ENCODE data around the gene NAP1L4.
"Not testable (repeated sequence)": the region's sequence is repeated elsewhere in the genome, so short reads cannot be mapped to it uniquely, and the experiment has no call there.

Gene NAP1L4

DNA sequence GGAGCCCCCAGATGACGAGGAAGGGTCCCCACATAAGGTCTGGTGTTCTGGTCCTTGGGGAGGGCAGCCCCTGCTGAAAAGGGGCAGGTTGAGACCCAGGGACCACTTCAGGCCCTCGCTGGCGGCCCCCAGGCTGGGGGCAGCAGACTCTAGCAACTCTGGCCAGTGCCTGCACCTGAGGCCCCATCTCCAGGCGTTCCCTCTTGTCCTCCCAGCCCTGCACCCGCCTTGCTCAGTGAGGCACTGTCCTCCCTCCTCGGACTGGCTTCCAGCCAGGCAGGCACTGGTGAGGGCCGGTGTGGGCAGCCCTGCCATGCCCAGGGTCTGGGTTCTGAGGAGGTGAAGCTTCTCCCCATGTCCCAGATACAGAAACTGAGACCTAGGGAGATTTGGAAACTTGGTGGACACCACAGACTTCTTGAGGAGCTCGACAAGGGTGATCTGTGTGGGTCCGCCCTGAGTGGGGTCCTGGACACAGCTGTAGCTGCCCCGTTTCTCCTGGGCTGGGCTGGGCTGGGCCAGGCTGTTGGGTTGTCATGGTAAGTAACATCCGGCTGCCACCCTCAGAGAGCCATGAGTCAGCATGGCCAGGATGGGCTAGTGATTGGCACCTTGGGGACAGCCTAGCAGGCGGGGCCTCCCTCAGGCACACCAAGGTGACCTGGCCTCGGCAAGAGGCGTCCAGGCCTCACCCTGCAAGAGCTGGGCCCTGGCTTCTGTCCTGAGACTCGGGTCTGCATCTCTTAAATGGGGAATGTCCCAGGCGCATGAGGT is 51.8 kb downstream of the NAP1L4 start:
- DNase-seq (ENCODE audit: low read depth in 3 of 3, low spot score in 1 of 3), result no peak

DNA sequence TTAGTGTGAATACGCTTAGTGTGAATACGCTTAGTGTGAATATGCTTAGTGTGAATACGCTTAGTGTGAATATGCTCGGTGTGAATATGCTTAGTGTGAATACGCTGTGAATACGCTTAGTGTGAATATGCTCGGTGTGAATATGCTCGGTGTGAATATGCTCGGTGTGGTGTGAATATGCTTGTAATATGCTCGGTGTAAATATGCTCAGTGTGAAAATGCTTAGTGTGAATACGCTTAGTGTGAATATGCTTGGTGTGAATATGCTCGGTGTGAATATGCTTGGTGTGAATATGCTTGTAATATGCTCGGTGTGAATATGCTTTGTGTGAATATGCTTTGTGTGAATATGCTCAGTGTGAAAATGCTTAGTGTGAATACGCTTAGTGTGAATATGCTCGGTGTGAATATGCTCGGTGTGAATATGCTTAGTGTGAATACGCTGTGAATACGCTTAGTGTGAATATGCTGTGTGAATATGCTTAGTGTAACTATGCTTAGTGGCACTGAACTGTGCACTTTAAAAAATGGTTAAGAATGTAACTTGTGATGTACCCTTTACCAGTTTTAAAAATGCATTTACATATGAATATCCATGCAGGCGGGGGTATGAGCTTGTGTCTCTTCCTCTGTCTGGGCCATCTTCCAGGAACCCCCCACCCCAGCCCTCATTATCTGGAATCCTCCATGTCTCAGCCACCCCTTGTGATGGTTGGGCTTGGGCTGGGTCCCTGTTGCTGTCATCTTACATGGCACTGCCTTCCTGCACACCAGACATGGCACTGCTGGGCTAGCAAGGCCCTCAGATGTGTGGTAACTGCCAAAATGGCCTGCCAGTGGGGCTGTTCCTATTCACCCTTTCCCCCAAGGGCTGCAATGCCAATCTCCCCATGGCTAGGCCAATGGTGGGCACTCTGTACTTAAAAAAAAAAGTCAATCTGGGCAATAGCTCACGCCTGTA is 53.4 kb downstream of the NAP1L4 start:
- not testable (repeated sequence) for DNase-seq (ENCODE audit: low read depth in 3 of 3, low spot score in 1 of 3)

GRCh38 chr11:2937641-2938457 is 54.3 kb downstream of the NAP1L4 start:
- DNase-seq (ENCODE audit: low read depth in 3 of 3, low spot score in 1 of 3), result not testable (repeated sequence)

DNA sequence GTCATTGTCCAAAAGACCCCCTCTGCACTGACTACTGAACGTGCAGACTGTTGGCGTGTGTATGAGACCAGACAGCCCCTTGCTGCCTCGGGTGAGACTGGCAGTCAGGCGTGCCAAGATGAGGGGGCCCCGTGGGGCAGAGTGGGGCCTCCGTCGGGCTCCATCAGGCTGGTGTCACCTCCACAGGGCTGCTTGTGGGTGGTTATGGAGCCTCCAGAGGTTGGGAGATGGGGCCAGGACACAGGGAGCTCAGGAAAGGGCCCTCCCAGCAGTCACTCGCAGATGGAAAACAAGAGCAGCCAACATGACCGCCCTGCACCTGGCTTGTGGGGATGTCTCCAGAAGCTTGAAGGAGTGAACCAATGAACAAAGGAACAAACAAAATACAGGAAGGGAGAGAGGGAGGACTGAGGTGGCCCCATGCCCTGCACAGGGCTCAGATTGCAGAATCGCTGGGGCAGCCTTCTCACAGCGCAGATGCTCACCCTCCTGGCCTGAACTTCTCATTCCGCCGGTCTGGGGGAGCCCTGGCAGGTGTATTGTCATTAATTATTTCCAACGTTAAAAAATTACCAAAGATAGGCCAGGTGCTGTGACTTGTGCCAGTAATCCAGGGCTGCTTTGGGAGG is 57.4 kb downstream of the NAP1L4 start:
- DNase-seq (ENCODE audit: low read depth in 3 of 3, low spot score in 1 of 3), result no peak

GRCh38 chr11:2934021-2934550 is 58.0 kb downstream of the NAP1L4 start:
- no peak for DNase-seq (ENCODE audit: low read depth in 3 of 3, low spot score in 1 of 3)

- no peak for DNase-seq (ENCODE audit: low read depth in 3 of 3, low spot score in 1 of 3)
Measured at GRCh38 chr11:2933375-2934020, 58.6 kb downstream of the NAP1L4 start.

DNA sequence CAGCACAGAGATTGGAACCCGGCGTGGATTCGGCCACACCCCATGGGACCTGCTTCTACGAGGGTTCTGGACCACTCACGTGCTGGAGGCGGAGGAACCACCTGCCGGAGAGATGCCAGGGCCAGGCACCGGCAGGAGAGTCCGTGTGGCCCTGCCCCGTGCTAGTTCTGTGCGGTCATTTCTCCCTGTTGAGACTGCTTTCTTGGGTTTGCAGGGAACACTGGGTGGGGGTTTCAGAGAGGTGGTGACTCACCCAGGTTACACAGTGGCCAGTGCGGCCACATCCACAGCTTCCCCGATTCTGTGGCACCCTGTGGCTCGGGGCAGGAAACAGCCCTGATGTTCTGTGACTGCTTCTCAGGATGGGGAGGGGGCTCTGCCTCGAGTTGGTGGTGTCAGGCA is 59.3 kb downstream of the NAP1L4 start:
- DNase-seq (ENCODE audit: low read depth in 3 of 3, low spot score in 1 of 3), result no peak

- DNase-seq (ENCODE audit: low read depth in 3 of 3, low spot score in 1 of 3), result no peak
Measured at GRCh38 chr11:2931771-2932738, 60.1 kb downstream of the NAP1L4 start.

GRCh38 chr11:2931420-2931746 is 60.7 kb downstream of the NAP1L4 start:
- no peak for DNase-seq (ENCODE audit: low read depth in 3 of 3, low spot score in 1 of 3)

GRCh38 chr11:2930704-2931419 is 61.3 kb downstream of the NAP1L4 start:
- no peak for DNase-seq (ENCODE audit: low read depth in 3 of 3, low spot score in 1 of 3)

DNA sequence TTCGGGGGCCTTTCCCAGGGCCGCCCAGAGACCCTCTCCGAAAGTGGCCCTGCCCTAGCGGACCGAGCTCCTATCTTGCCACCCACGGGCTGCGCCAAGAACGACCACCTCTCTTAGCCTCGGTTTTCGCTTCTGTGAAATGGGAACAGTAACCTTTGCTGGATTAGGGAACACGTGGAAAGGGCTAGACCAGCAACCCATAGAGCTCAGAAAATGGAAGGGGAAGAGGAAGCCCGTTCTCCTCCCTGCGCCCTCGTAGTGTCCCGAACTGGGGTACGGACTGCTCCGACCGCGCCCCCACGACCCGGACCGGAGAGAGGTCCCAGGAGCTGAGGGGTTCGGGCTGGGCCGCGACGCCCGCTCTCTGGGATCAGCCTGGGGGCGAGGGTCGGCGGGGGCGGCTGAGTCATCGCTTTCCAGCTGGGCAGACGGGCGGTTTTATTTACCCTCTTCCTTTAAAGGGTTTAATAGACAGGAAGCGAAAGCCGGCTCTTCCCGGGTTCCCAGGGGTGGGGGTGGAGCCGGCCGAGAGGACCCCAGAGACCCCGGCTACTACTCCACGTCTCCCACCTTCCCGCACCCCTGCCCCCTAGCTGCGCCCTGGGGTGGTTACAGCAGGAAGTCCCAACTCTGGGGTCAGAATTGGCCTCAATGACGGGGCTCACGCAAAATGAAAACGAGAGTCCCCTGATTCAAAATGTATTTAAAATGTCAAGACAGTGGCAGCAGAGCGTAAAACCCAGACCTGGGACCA is 62.0 kb downstream of the NAP1L4 start:
- no peak for DNase-seq (ENCODE audit: low read depth in 3 of 3, low spot score in 1 of 3)

- DNase-seq (ENCODE audit: low read depth in 3 of 3, low spot score in 1 of 3), result no peak
Measured at GRCh38 chr11:2929531-2929949, 62.6 kb downstream of the NAP1L4 start.

GRCh38 chr11:2928605-2929530 is 63.3 kb downstream of the NAP1L4 start, which contains the start of gene PHLDA2:
Gene PHLDA2 (minus strand): TSS chr11:2929420. CDS start chr11:2929364, 56 bp downstream.
- no peak for DNase-seq (ENCODE audit: low read depth in 3 of 3, low spot score in 1 of 3)

DNA sequence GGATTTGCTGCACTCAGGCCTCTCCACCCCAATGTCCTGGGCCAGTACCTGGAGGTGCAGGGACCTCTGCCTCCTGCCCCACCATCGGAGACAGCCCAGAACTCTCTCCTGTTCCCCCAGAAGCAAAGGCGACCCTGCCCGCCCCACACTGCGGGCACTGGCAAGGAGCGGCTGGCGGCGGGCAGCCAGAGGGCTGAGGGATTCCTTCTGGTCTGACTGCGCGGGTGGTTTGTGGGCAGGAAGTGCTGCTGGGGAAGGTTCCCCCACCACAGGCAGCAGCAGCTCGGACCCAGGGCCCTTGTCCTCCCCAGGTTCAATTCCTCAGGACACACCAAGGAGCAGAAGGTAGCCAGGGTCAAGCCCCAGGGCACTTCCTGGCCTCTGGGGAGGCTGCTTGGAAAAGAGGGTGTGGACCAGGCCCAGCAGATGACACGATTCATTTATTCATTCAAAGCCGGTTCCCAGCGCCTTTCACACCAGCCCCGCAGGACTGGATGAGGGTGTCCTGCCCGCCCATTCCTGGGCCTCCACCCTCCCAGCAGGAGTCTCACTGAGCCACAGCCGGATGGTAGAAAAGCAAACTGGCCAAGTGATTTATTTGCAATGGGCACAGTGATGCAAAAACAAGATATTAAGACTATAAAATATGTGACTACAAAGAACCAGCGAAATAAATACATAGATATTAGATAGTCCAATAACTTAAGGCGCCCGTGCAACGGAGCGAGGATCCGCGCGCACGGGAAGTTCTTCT is 64.1 kb downstream of the NAP1L4 start:
- no peak for DNase-seq (ENCODE audit: low read depth in 3 of 3, low spot score in 1 of 3)

DNA sequence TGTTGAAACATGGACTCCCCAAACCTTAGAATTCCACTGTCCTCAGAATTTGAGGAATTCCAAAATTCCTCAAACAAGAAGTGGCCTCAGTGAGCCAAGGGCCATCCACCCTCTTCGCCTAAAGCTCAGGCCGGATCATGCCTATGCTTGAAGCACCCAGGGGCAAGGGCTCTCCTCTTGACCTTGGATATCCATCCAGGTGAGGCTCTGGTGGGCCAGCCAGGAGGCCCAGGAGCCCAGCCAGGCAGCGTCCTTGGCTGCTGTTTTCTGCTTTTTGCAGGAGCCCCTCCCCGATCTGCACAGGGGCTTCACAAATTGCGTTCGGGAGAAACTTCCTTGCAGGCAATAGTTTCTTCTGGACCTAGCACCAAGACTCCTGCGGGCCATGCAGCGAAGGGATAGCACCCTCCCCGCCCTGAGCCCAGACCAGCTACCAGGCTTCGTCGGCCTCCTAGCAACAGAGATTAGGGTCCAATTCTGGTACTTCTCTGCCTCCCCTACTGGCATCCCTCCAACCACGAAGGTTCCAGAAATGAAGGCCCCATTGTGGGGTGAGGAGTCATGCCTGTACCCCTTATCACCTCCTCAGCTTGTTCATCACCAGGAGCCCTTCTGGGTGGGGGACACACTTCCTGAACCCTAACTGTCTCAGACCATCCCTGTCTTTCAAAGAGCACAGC is 64.9 kb downstream of the NAP1L4 start:
- no peak for DNase-seq (ENCODE audit: low read depth in 3 of 3, low spot score in 1 of 3)

Measured in stimulated activated CD4-positive, alpha-beta T cell treated with anti-CD3 and anti-CD28 coated beads, TNF-alpha, amount 100 ng/mL, for 1 hour (primary cell).